K562 (cell line): ENCODE results near the gene MITF. TPM values are rescaled to one million over a fixed set of nuclear protein-coding genes. Genes with fewer than 3 reads are reported as not detected.

Experiments
- BHLHE40 ChIP-seq: IDR thresholded peaks from 2 replicates; pipeline ENCODE4 v1.6.1; 2011; ENCODE audit warnings: low read length, improper control_type of control experiment
- EGR1 ChIP-seq: fragments of 450-650 bp; conservative IDR thresholded peaks from 2 replicates; pipeline ENCODE4 v1.6.1; 2017; ENCODE audit warnings: mild to moderate bottlenecking
- GATA2 ChIP-seq: sonication (generic); formaldehyde crosslinking; IDR thresholded peaks from 2 replicates; pipeline ENCODE4 v1.4.0; 2020; ENCODE audit warnings: mild to moderate bottlenecking, missing genetic modification reagents
- GTF2A2 ChIP-seq: IDR thresholded peaks from 2 replicates; pipeline ENCODE4 v1.6.1; 2016; ENCODE audit warnings: mild to moderate bottlenecking, missing genetic modification characterization, missing compliant biosample characterization
- NFE2L1 ChIP-seq: fragments of 450-650 bp; IDR thresholded peaks from 2 replicates; pipeline ENCODE4 v1.6.1; 2016; ENCODE audit warnings: missing genetic modification characterization, low read depth, mild to moderate bottlenecking, missing compliant biosample characterization, moderate library complexity, borderline replicate concordance
- NRF1 ChIP-seq, 2 experiments: fragments of 450-650 bp; IDR thresholded peaks in 1 of 2; conservative IDR thresholded peaks in 1 of 2; 2 replicates each; pipeline ENCODE4 v1.6.1; 2014; ENCODE audit warnings: mild to moderate bottlenecking in 2 of 2
- RAD51 ChIP-seq: fragments of 450-650 bp; IDR thresholded peaks from 2 replicates; pipeline ENCODE4 v1.7.1; 2016; ENCODE audit warnings: low read depth, mild to moderate bottlenecking, borderline replicate concordance
- RBM22 ChIP-seq: fragments of 200-400 bp; formaldehyde crosslinking; IDR thresholded peaks from 2 replicates; pipeline ENCODE4 v1.6.1; 2018; ENCODE audit warnings: low read length, low read depth; ENCODE audit not compliant: poor library complexity, severe bottlenecking
- SMAD4 ChIP-seq: fragments of 250-450 bp; sonication (Bioruptor Pico); conservative IDR thresholded peaks from 2 replicates; pipeline ENCODE4 v1.8.0; 2021; ENCODE audit warnings: inconsistent platforms, mild to moderate bottlenecking, moderate library complexity
- TOE1 ChIP-seq, 2 experiments: fragments of 450-650 bp in 1 of 2; sonication (generic) in 1 of 2; formaldehyde crosslinking in 1 of 2; IDR thresholded peaks; 2 replicates each; pipeline versions ENCODE4 v1.7.1 to v1.8.0; 2016 to 2022; ENCODE audit warnings: borderline replicate concordance in 2 of 2, mild to moderate bottlenecking in 2 of 2, antibody characterized with exemption in 1 of 2, inconsistent platforms in 1 of 2, low read depth in 1 of 2, missing genetic modification reagents in 1 of 2, moderate library complexity in 1 of 2
- XRCC5 ChIP-seq: fragments of 200-400 bp; formaldehyde crosslinking; IDR thresholded peaks from 2 replicates; pipeline ENCODE4 v1.6.1; 2017; ENCODE audit warnings: low read depth, mild to moderate bottlenecking, low read length
- YY1 ChIP-seq, 3 experiments: IDR thresholded peaks; 2 replicates each; pipeline ENCODE4 v1.6.1; 2011; ENCODE audit warnings: low read length in 2 of 3, mild to moderate bottlenecking in 2 of 3, moderate library complexity in 2 of 3, borderline replicate concordance in 1 of 3, control low read depth in 1 of 3, low read depth in 1 of 3; ENCODE audit not compliant: insufficient read depth in 3 of 3, insufficient replicate concordance in 2 of 3, control insufficient read depth in 1 of 3, insufficient read length in 1 of 3; ENCODE audit errors: extremely low read depth in 1 of 3
- ZNF174 ChIP-seq: fragments of 250-450 bp; sonication (Bioruptor Pico); IDR thresholded peaks from 2 replicates; pipeline ENCODE4 v1.4.0; 2020; ENCODE audit warnings: mild to moderate bottlenecking
- ZNF384 ChIP-seq: IDR thresholded peaks from 2 replicates; pipeline ENCODE4 v1.6.1; 2012; ENCODE audit warnings: low read depth, low read length, improper control_type of control experiment
- polyA plus RNA-seq, 8 experiments: library from polyadenylated mRNA; depleted of rRNA in 4 of 8; stranded (reverse) in 5 of 8; unstranded in 3 of 8; fragments of >200 nt; fragmentation: Nextera tagmentation in 2 of 8; fragmentation: Illumina TruSeq in 1 of 8; extraction: Ambion mirVana in 2 of 8; extraction: Trizol in 1 of 8; gene quantifications; 2 replicates each; pipeline versions ENCODE4 v1.2.1 to v1.2.3, GENCODE V29; 2011 to 2014; ENCODE audit warnings: inconsistent platforms in 1 of 8, missing spikeins in 1 of 8
- total RNA-seq, 7 experiments: library from RNA; depleted of rRNA in 6 of 7; stranded (reverse); fragments of >200 nt in 6 of 7; fragmentation: Illumina TruSeq in 2 of 7; extraction: Trizol in 2 of 7; gene quantifications; 2 replicates each; pipeline versions ENCODE4 v1.2.1 to v1.2.3, GENCODE V29; 2011 to 2021; ENCODE audit warnings: low replicate concordance in 1 of 7
- TF ChIP-seq, protein P1 (sequence below): fragments of 450-650 bp; formaldehyde crosslinking; IDR thresholded peaks from 2 replicates; pipeline ENCODE4 v1.4.0; 2020; ENCODE audit warnings: mild to moderate bottlenecking, moderate library complexity
- TF ChIP-seq, protein P2 (sequence below): fragments of 250-450 bp; sonication (Bioruptor Pico); IDR thresholded peaks from 2 replicates; pipeline ENCODE4 v1.5.0; 2020; ENCODE audit warnings: mild to moderate bottlenecking
- TF ChIP-seq, protein P3 (sequence below): sonication (generic); formaldehyde crosslinking; IDR thresholded peaks from 2 replicates; pipeline ENCODE4 v1.8.1; 2023; ENCODE audit warnings: mild to moderate bottlenecking, missing genetic modification reagents
- TF ChIP-seq, protein P4 (sequence below): fragments of 250-450 bp; sonication (Bioruptor Pico); IDR thresholded peaks from 2 replicates; pipeline ENCODE4 v1.5.0; 2021; ENCODE audit warnings: mild to moderate bottlenecking, borderline replicate concordance

MITF gene
- total and polyA plus RNA-seq, 9 of the 15 experiments (the other 6 are each of a cell fraction or from before 2014, with no cell fraction given), result 5.6 to 14.9 (median 11.1) TPM

DNA sequence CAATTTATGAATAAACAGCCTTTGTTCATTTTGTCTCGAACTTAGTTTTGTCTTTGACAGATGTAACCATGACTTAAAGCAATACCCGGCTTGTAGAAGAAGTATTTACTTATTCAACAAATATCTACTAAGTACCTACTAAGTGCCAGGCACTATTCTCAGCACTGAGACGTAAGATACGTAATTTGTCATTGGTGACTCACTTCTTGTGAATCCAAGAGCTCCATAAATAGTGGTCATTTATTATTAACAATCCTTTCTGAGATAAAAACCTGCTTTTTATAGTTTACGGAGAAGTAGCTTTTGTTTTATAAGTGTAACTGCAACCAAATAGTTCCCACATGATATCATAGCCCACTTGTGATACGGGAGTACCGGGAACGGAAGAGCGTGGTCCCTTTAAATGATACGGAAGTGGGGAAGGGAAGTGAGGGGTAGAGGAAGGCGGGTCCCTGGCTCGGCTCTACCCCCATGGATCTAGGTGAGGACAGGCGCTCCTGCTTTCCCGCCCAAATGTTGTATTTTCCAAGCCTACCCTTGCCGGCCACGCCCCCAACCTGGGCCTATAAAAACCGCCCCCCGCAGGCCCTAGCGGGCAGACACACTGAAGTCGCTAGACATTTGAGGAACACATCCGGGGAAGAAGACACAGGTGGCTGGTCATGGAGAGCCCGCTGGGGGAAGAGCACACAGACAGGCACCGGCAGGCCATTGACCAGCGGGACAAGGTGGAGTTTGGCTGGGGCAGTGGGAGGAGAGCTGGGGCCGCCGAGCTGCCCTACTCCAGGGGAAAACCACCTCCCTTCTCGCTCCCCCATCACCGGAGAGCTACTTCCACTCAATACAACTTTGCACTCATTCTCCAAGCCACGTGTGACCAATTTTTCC lies 260.1 kb downstream of the MITF start, which contains the start of gene SAMMSON (continued):
- TF ChIP-seq, protein P1, sequence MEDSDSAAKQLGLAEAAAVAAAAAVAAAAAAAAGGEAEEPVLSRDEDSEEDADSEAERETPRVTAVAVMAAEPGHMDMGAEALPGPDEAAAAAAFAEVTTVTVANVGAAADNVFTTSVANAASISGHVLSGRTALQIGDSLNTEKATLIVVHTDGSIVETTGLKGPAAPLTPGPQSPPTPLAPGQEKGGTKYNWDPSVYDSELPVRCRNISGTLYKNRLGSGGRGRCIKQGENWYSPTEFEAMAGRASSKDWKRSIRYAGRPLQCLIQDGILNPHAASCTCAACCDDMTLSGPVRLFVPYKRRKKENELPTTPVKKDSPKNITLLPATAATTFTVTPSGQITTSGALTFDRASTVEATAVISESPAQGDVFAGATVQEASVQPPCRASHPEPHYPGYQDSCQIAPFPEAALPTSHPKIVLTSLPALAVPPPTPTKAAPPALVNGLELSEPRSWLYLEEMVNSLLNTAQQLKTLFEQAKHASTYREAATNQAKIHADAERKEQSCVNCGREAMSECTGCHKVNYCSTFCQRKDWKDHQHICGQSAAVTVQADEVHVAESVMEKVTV, result no peak
- no peak for TF ChIP-seq ZNF384
- peak; percentile 33 to 37; a peak in 1 of 4 replicates for TF ChIP-seq NRF1 (conservative IDR thresholded peaks at IDR 0.05 in 1 of 2, IDR thresholded peaks at IDR 0.05 in 1 of 2)
- no peak for TF ChIP-seq RBM22
- TF ChIP-seq, protein P2, sequence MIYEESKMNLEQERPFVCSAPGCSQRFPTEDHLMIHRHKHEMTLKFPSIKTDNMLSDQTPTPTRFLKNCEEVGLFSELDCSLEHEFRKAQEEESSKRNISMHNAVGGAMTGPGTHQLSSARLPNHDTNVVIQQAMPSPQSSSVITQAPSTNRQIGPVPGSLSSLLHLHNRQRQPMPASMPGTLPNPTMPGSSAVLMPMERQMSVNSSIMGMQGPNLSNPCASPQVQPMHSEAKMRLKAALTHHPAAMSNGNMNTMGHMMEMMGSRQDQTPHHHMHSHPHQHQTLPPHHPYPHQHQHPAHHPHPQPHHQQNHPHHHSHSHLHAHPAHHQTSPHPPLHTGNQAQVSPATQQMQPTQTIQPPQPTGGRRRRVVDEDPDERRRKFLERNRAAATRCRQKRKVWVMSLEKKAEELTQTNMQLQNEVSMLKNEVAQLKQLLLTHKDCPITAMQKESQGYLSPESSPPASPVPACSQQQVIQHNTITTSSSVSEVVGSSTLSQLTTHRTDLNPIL, result no peak
- no peak for TF ChIP-seq NFE2L1 (tag)
- TF ChIP-seq RAD51, result no peak
- TF ChIP-seq, protein P3, sequence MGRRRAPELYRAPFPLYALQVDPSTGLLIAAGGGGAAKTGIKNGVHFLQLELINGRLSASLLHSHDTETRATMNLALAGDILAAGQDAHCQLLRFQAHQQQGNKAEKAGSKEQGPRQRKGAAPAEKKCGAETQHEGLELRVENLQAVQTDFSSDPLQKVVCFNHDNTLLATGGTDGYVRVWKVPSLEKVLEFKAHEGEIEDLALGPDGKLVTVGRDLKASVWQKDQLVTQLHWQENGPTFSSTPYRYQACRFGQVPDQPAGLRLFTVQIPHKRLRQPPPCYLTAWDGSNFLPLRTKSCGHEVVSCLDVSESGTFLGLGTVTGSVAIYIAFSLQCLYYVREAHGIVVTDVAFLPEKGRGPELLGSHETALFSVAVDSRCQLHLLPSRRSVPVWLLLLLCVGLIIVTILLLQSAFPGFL, result no peak
- TF ChIP-seq SMAD4 (CRISPR knock-in tag), result peak; percentile 62; the same call in 1 of the 2 replicates
- TF ChIP-seq TOE1 (IDR thresholded peaks at IDR 0.05; ENCODE audit: borderline replicate concordance), result peak; percentile 42; the same call in 1 of the 2 replicates
- TF ChIP-seq TOE1 (CRISPR knock-in tag; IDR thresholded peaks at IDR 0.05; ENCODE audit: borderline replicate concordance, low read depth), result no peak
- no peak for TF ChIP-seq GATA2 (CRISPR knock-in tag)
- peak; percentile 94 for TF ChIP-seq GTF2A2
- TF ChIP-seq, protein P4, sequence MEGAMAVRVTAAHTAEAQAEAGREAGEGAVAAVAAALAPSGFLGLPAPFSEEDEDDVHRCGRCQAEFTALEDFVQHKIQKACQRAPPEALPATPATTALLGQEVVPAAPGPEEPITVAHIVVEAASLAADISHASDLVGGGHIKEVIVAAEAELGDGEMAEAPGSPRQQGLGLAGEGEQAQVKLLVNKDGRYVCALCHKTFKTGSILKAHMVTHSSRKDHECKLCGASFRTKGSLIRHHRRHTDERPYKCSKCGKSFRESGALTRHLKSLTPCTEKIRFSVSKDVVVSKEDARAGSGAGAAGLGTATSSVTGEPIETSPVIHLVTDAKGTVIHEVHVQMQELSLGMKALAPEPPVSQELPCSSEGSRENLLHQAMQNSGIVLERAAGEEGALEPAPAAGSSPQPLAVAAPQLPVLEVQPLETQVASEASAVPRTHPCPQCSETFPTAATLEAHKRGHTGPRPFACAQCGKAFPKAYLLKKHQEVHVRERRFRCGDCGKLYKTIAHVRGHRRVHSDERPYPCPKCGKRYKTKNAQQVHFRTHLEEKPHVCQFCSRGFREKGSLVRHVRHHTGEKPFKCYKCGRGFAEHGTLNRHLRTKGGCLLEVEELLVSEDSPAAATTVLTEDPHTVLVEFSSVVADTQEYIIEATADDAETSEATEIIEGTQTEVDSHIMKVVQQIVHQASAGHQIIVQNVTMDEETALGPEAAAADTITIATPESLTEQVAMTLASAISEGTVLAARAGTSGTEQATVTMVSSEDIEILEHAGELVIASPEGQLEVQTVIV (CRISPR knock-in tag), result no peak
- TF ChIP-seq BHLHE40, result no peak
- TF ChIP-seq YY1 (IDR thresholded peaks at IDR 0.05; ENCODE audit: borderline replicate concordance in 1 of 3, control insufficient read depth in 1 of 3, extremely low read depth in 1 of 3, insufficient read depth in 3 of 3, insufficient read length in 1 of 3, insufficient replicate concordance in 2 of 3, low read depth in 1 of 3, low read length in 2 of 3), result peak in 2 of 3 experiments; percentile 22 to 64
- no peak for TF ChIP-seq EGR1
- no peak for TF ChIP-seq XRCC5
- no peak for TF ChIP-seq ZNF174 (CRISPR knock-in tag)
